ENCODE measurements around the gene ZSWIM4. TPM values are rescaled to one million over a fixed set of nuclear protein-coding genes. Genes with fewer than 3 reads are reported as not detected.

Gene ZSWIM4
- polyA plus RNA-seq, 1 of the 3 experiments (the other 2 are of a cell fraction): 4.7 TPM

GRCh38 chr19:13781547-13781946, 13.7 kb upstream of the ZSWIM4 start (continued):
- no peak for TF ChIP-seq ZBTB33 (IDR thresholded peaks at IDR 0.05; ENCODE audit: borderline replicate concordance, low read depth)
- TF ChIP-seq FOXM1 (IDR thresholded peaks at IDR 0.05; ENCODE audit: low read depth): no peak
- no peak; the same call in 1 of the 2 replicates for TF ChIP-seq YY1 (IDR thresholded peaks at IDR 0.05; ENCODE audit: low read depth)
- peak; percentile 65 for TF ChIP-seq PBX3 (IDR thresholded peaks at IDR 0.05)
- TF ChIP-seq MEF2A (IDR thresholded peaks at IDR 0.05; ENCODE audit: borderline replicate concordance, low read depth): no peak
- TF ChIP-seq, protein P1, sequence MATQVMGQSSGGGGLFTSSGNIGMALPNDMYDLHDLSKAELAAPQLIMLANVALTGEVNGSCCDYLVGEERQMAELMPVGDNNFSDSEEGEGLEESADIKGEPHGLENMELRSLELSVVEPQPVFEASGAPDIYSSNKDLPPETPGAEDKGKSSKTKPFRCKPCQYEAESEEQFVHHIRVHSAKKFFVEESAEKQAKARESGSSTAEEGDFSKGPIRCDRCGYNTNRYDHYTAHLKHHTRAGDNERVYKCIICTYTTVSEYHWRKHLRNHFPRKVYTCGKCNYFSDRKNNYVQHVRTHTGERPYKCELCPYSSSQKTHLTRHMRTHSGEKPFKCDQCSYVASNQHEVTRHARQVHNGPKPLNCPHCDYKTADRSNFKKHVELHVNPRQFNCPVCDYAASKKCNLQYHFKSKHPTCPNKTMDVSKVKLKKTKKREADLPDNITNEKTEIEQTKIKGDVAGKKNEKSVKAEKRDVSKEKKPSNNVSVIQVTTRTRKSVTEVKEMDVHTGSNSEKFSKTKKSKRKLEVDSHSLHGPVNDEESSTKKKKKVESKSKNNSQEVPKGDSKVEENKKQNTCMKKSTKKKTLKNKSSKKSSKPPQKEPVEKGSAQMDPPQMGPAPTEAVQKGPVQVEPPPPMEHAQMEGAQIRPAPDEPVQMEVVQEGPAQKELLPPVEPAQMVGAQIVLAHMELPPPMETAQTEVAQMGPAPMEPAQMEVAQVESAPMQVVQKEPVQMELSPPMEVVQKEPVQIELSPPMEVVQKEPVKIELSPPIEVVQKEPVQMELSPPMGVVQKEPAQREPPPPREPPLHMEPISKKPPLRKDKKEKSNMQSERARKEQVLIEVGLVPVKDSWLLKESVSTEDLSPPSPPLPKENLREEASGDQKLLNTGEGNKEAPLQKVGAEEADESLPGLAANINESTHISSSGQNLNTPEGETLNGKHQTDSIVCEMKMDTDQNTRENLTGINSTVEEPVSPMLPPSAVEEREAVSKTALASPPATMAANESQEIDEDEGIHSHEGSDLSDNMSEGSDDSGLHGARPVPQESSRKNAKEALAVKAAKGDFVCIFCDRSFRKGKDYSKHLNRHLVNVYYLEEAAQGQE (IDR thresholded peaks at IDR 0.05; ENCODE audit: low read depth, low read length): no peak
- TF ChIP-seq TAF1 (IDR thresholded peaks at IDR 0.05; ENCODE audit: borderline replicate concordance, low read depth, low read length): 0 out of 2 replicates have a peak, but pooled peaks have one; percentile 32
- TF ChIP-seq EZH2phosphoT487 (IDR thresholded peaks at IDR 0.05; ENCODE audit: borderline replicate concordance, low read depth): no peak
- TF ChIP-seq TCF12 (IDR thresholded peaks at IDR 0.05): no peak
- no peak for TF ChIP-seq SMC3 (IDR thresholded peaks at IDR 0.05; ENCODE audit: low read depth, low read length)
- TF ChIP-seq NFIC (IDR thresholded peaks at IDR 0.05; ENCODE audit: borderline replicate concordance): no peak
- TF ChIP-seq MXI1 (IDR thresholded peaks at IDR 0.05; ENCODE audit: low read depth, low read length): peak; percentile 61; the same call in 1 of the 2 replicates
- no peak for TF ChIP-seq EP300 (IDR thresholded peaks at IDR 0.05; ENCODE audit: borderline replicate concordance in 1 of 2, low read depth in 1 of 2, low read length in 1 of 2)
- TF ChIP-seq ELF1 (IDR thresholded peaks at IDR 0.05): no peak
- TF ChIP-seq RAD21 (IDR thresholded peaks at IDR 0.05; ENCODE audit: low read length): no peak
- TF ChIP-seq FOSL2 (IDR thresholded peaks at IDR 0.05; ENCODE audit: borderline replicate concordance, low read depth): no peak
- TF ChIP-seq NRF1 (IDR thresholded peaks at IDR 0.05; ENCODE audit: low read depth, low read length): no peak
- no peak for TF ChIP-seq GABPA (IDR thresholded peaks at IDR 0.05; ENCODE audit: low read depth)
- no peak for TF ChIP-seq GATA2 (CRISPR knock-in tag; IDR thresholded peaks at IDR 0.05)
- TF ChIP-seq USF1 (IDR thresholded peaks at IDR 0.05; ENCODE audit: borderline replicate concordance, low read depth): no peak

All from SK-N-SH (cell line).